ENCODE data around the gene MBOAT7.
"Not testable (repeated sequence)": the region's sequence is repeated elsewhere in the genome, so short reads cannot be mapped to it uniquely, and the experiment has no call there.

Gene MBOAT7

DNA sequence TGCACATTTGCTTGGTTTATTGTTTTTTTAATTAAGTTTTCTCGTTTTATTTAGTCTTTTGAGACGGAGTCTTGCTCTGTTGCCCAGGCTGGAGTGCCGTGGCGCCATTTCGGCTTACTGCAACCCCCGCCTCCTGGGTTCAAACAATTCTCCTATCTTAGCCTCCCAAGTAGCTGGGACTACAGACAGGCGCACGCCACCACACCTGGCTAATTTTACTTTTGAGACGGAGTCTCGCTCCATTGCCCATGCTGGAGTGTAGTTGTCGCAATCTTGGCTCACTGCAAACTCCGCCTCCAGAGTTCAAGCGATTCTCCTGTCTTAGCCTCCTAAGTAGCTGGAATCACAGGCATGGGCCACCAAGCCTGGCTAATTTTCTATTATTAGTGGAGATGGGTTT is 12.6 kb upstream of the MBOAT7 start:
- peak overlapping the region; percentile 97 for H3K4me3 ChIP-seq (ENCODE audit: low read length)
- TF ChIP-seq ZNF274 (IDR thresholded peaks at IDR 0.05; ENCODE audit: low read depth, low read length): no peak

GRCh38 chr19:54201172-54201701 is 11.9 kb upstream of the MBOAT7 start:
- TF ChIP-seq ZNF274 (IDR thresholded peaks at IDR 0.05; ENCODE audit: low read depth, low read length): no peak
- H3K4me3 ChIP-seq (ENCODE audit: low read length): peak overlapping the region; percentile 97

DNA sequence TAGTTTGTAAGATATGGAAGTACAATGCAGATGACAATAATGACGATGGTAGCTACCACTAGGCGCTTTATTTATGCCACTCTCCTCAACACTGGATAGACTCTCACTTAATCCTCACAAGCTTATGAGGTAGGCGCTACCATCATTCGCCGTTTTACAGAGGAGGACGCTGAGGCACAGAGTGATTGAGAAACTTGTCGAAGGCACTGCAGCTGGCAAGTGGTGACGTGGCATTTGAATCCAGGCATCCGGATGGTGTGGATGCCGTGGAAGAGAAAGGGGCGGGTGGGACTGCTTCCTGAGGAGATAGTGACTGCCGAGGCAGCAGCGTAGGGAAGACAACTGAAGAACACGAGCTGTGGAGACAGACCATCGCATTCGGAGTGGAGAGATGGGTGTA is 10.0 kb upstream of the MBOAT7 start:
- no peak overlapping the region for H3K4me3 ChIP-seq (ENCODE audit: low read length)
- no peak for TF ChIP-seq ZNF274 (IDR thresholded peaks at IDR 0.05; ENCODE audit: low read depth, low read length)

GRCh38 chr19:54197121-54197520 is 7.7 kb upstream of the MBOAT7 start:
- H3K4me3 ChIP-seq (ENCODE audit: low read length): no peak overlapping the region
- TF ChIP-seq ZNF274 (IDR thresholded peaks at IDR 0.05; ENCODE audit: low read depth, low read length): no peak

GRCh38 chr19:54196536-54196935 is 7.2 kb upstream of the MBOAT7 start:
- no peak overlapping the region for H3K4me3 ChIP-seq (ENCODE audit: low read length)
- TF ChIP-seq ZNF274 (IDR thresholded peaks at IDR 0.05; ENCODE audit: low read depth, low read length): no peak

- H3K4me3 ChIP-seq (ENCODE audit: low read length): not testable (repeated sequence)
These were observed 5.1 kb upstream of the MBOAT7 start for GRCh38 chr19:54194463-54194862.

DNA sequence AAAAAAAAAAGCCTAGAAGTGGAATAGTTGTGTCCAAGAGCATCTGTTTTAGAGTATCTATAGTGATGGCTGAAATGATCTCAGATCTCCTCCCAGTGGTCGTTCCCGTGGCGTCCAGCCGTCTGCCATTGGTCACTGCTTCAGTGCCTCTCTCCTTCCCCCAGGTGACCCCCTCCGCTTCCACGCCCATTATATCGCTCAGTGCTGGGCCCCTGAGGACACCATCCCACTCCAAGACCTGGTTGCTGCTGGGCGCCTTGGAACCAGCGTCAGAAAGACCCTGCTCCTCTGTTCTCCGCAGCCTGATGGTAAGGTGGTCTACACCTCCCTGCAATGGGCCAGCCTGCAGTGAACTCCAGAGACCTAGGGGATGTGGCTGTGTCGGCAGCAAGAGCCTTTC is 3.6 kb upstream of the MBOAT7 start:
- no peak for TF ChIP-seq ZNF274 (IDR thresholded peaks at IDR 0.05; ENCODE audit: low read depth, low read length)
- H3K4me3 ChIP-seq (ENCODE audit: low read length): no peak overlapping the region

DNA sequence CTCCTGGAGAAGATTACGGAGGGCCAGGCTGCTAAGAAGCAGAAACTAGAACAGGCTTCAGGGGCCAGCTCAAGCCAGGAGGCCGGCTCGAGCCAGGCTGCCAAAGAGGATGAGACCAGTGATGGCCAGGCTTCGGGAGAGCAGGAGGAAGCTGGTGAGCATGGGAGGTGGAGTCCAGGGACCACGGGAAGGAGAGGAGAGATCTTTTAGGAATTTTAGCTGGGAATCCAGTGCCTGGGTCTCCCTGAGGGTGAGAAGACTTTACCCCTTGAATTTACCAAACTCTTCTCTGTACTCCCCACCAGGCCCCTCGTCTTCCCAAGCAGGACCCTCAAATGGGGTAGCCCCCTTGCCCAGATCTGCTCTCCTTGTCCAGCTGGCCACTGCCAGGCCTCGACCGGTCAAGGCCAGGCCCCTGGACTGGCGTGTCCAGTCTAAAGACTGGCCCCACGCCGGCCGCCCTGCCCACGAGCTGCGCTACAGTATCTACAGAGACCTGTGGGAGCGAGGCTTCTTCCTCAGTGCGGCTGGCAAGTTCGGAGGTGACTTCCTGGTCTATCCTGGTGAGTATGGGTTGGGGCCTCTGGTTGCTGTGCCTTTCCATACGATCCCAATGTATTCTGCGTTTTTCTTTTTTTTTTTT is 2.6 kb upstream of the MBOAT7 start:
- H3K4me3 ChIP-seq (ENCODE audit: low read length): peak overlapping the region; percentile 69; the same call in 1 of the 2 replicates
- TF ChIP-seq ZNF274 (IDR thresholded peaks at IDR 0.05; ENCODE audit: low read depth, low read length): no peak

- no peak for TF ChIP-seq ZNF274 (IDR thresholded peaks at IDR 0.05; ENCODE audit: low read depth, low read length)
- peak within 1 kb of the TSS; percentile 69; the same call in 1 of the 2 replicates for H3K4me3 ChIP-seq (ENCODE audit: low read length)
These were observed 1.8 kb upstream of the MBOAT7 start, which contains the start of gene TSEN34 for GRCh38 chr19:54191011-54191810. Gene TSEN34 (plus strand): TSS chr19:54191308. CDS start chr19:54191365, 57 bp downstream.

- TF ChIP-seq ZNF274 (IDR thresholded peaks at IDR 0.05; ENCODE audit: low read depth, low read length): no peak
- H3K4me3 ChIP-seq (ENCODE audit: low read length): peak overlapping the region; percentile 69; the same call in 1 of the 2 replicates
These were observed 1.2 kb upstream of the MBOAT7 start for GRCh38 chr19:54190503-54191010.

- TF ChIP-seq ZNF274 (IDR thresholded peaks at IDR 0.05; ENCODE audit: low read depth, low read length): no peak
- peak overlapping the region; percentile 65; the same call in 1 of the 2 replicates for H3K4me3 ChIP-seq (ENCODE audit: low read length)
These were observed 539 bp upstream of the MBOAT7 start for GRCh38 chr19:54189735-54190502.

GRCh38 chr19:54188215-54188871 is 1.0 kb downstream of the MBOAT7 start:
- H3K4me3 ChIP-seq (ENCODE audit: low read length): peak overlapping the region; percentile 66
- TF ChIP-seq ZNF274 (IDR thresholded peaks at IDR 0.05; ENCODE audit: low read depth, low read length): no peak

- TF ChIP-seq ZNF274 (IDR thresholded peaks at IDR 0.05; ENCODE audit: low read depth, low read length): no peak
- no peak overlapping the region for H3K4me3 ChIP-seq (ENCODE audit: low read length)
These were observed 2.4 kb downstream of the MBOAT7 start for GRCh38 chr19:54186934-54187381.
